NCI-H1417 (cell line): ENCODE data around the gene KRT79.
"Not testable (repeated sequence)": the region's sequence is repeated elsewhere in the genome, so short reads cannot be mapped to it uniquely, and the experiment has no call there.

Experiments used
- DNase-seq, 3 experiments: peaks; one replicate each; lab custom pipeline; 2025; lab: John Stamatoyannopoulos, UW

KRT79 gene

GRCh38 chr12:52833922-52834726 lies at the start of gene KRT79:
KRT79 (minus strand) TSS chr12:52834311; CDS start chr12:52834260, 51 bp downstream.
- DNase-seq: no peak

DNA sequence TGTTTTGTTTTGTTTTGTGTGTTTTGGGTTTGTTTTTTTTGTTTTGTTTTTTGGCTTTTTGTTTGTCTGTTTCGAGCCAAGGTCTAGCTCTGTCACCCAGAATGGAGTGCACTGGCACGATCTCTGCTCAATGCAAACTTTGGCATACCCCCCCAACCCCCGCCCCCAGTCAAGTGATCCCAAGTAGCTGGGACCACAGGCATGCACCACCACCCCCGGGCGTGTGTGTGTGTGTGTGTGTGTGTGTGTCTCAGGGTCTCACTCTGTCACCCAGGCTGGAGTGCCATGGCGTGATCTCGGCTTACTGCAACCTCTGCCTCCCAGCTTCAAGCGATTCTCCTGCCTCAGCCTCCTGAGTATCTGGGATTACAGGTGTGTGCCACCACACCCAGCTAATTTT lies 46.4 kb upstream of the KRT79 start:
- not testable (repeated sequence) for DNase-seq

- peak; percentile 87 to 96 (median 89) for DNase-seq
Observed at GRCh38 chr12:52879394-52880351, 45.6 kb upstream of the KRT79 start.

DNA sequence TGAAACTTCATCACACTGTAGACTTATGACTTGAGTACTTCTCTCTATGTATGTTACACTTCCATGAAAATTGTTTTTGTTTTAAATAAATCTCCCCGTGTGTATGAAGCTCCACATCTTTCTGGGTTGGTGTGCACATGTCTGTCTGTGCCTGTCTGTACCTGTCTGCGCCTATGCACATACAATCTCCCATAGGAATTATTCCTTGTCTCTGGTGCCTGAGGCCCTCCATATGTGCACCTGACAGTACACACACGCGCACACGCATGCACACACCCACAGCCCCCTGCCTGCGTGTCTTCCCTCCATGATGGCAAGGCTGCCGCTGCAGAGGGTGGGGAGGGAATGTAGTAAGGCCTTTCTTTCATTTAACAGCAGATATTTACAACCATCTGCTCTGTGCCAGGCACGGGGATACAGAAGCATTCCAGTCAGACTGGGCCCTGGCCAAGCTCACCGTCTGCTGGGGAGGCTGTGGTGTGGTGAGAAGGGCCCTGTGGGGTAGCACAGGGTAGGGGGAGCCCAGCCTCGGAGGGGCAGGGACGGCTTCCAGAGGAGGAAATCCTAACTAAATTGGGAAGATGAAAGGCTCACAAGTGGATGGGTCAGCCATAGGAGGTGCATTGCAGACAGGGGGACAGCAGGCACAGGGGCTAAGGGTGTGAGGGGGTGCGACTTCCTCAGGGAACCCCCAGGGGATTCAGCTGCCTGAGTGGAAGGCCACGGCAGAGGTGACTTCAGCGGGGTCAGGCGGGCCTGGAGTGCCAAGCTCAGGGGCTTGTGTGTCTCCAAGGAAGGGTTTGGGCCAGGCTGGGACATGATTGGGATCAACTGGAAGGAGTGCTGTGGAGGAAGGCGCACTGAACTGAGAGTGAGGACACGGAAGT lies 44.6 kb upstream of the KRT79 start:
- no peak for DNase-seq

GRCh38 chr12:52877242-52877641 lies 43.1 kb upstream of the KRT79 start:
- no peak for DNase-seq

GRCh38 chr12:52876372-52876771 lies 42.3 kb upstream of the KRT79 start:
- DNase-seq: no peak

- no peak for DNase-seq
Observed at GRCh38 chr12:52874573-52875435, 40.7 kb upstream of the KRT79 start.

DNA sequence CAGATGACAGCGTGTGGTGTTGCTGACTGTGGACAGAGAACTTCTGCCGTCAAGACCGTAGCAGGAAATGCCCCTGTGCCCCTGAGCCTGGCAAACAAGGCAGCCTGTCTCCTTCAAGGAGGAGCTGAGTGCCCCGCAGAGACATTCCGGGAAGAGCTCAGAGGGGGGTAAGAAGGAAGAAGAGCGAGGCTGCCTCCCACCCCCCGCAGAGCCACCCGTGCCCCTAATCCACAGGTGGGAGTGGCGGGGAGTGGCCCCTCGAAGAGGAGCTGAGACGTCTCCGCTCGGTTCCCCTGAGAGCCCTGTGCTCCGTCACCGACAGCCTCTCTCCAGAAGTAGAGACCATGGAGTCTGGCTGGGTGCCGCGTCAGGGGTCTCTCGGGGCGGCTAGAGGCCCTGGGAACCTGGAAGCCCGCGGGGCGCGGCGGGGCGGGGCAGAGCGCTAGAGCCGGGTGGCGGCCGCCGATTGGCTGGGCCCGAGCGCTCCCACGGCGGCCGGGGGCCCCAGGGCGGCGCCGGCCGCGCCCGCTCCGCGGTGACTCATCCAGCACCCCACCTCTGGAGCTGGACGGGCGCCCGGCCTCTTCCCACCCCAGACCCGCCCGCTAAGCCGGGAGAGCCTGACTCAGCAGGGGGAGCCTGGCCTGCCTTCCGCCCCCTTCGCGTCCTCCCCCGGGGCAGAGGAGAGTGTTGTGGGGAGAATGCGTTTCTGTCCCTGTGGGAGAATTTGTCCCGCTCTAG lies 39.9 kb upstream of the KRT79 start:
- peak; percentile 36 to 67 (median 61) for DNase-seq

GRCh38 chr12:52873513-52873831 lies 39.4 kb upstream of the KRT79 start:
- DNase-seq: peak in 2 of 3 experiments; percentile 54 to 67

DNA sequence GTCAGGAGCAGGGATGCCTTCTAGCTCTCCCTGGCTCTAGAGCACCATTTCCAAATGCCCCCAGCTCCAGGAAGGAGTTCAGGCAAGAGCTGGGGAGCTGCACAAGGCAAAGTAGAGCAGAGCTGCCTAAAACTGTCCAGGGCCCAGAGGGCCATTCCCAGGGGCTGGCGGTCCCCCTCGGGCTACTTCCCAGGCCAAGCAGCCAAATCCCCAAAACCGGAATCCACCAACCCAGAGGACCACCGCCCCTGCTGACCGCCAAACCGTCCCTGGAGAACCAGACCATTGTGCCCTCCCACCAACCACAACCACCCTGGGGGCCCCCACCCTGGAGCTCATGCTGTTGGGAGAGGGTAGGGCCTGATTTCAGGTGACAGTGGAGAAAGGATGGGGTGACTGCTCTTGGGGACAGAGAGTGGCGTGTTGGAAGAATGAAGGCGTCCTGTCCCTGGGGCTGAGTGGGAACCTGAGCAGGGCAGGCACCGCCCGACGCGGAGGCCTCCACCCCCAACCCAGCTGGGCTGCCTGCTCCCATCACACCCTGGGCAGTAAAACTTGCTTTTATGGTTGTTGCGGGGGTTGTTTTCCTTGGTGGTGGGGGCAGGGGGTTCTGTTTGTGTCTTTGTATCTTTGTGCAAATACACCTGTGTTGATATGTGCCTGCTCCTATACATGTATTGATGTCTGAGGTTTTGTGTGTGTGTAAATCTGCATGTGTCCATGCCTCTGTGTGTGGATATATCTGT lies 38.7 kb upstream of the KRT79 start:
- DNase-seq: peak in 1 of 3 experiments; percentile 63

- no peak for DNase-seq
Observed at GRCh38 chr12:52871291-52872039, 37.4 kb upstream of the KRT79 start.

- peak; percentile 37 to 49 (median 45) for DNase-seq
Observed at GRCh38 chr12:52870361-52871290, 36.5 kb upstream of the KRT79 start.

- DNase-seq: no peak
Observed at GRCh38 chr12:52867642-52868041, 33.5 kb upstream of the KRT79 start.

GRCh38 chr12:52867152-52867551 lies 33.0 kb upstream of the KRT79 start:
- no peak for DNase-seq

- peak; percentile 71 to 85 (median 77) for DNase-seq
Observed at GRCh38 chr12:52865090-52865944, 31.2 kb upstream of the KRT79 start.

- DNase-seq: no peak
Observed at GRCh38 chr12:52862023-52862422, 27.9 kb upstream of the KRT79 start.

- no peak for DNase-seq
Observed at GRCh38 chr12:52861511-52861910, 27.4 kb upstream of the KRT79 start.
